HG03457 (cell line): ENCODE data around the gene MPZL1.
A peak's percentile ranks its signal among the peaks of the same experiment; 100 is the strongest.

ENCODE experiments used
- ATAC-seq: cut with Tn5 transposase; IDR thresholded peaks from one replicate; pipeline ENCODE4 v1.9.1; 2021; ENCODE audit warnings: moderate number of reproducible peaks; ENCODE audit not compliant: unreplicated experiment

The MPZL1 gene

DNA sequence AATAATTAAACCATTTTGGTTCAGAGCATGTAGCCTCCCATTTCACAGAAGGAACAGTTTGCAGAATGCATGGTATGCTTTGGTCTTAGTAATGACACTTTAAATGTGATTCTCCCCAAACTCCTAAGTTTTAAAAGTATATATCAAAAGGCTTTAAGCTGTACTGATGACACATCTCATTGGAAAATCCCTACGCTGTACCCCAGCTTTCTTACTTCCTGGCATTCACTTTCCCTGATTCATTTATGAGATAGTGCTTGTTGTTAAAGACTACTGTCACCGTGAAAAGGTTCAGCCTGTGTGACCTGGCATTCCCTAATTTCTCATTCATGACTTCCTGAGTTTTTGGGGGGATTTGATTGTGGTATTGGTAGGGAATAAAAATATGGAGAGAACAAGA is 53.4 kb downstream of the MPZL1 start:
- ATAC-seq: no peak

DNA sequence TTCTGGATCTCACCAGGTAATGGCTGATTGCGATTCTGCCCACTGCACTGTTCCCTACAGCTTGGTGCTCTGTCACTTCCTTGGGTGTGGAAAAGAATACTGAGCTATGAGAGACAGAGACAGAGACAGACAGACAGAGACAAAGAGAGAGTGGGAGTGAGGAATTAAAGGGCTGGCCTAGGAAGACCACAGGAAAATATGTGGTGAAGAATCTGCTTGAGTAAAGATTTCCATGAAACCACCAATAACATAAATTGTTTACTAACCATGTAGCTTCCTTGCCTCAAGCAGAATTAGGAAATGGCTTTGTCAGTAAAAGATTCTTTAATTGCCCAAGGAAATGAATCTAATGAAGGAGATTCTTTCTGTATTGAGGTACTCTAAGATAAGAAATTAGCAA is 54.4 kb downstream of the MPZL1 start:
- ATAC-seq: no peak

DNA sequence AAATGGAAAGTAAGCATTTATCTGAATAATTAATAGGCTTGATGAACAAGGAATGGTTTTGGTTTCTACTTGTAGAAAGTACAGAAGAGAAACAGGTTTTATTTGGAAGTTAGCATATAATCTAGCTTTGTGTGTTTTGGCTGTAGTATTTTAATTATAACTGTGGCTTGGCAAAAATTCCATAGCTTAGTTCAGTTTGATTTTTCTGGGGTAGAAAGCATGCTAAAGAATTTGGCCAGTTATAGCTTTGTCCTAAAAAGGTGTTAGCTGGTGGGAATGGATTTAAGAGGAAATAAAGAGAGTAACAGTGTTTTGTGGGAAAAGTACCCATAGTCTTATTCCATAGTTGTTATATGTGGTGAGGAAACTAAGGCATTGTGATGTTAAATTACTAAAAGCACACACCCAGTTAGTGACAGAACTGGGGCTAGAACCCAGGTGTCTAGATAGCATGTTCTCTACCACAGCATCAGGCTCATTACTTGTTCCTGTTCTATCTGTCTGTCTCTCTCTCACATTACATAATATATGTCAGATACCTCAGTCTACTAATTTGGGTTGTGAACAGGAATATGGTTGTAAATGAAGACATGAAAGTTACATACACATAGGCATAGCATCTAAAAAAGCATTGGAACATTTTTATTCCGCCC is 55.0 kb downstream of the MPZL1 start:
- ATAC-seq: no peak

DNA sequence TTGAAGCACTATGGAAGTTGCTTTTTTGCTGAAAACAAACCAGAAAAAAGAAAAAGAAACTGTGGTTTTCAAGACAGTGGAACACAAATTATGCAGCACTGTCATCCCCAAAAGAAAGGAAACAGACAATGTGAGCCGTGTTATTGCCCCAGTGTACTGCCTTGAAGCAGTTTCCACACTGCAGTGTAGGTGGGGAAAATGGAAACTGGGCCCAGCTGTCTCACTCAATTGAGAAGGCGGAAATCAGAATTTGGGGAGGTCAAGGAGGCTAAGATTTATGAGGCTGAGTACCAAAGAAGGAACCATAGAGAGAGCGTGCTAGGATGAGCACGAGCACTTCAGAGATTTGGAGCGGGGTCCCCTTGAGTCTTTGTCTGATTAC is 55.5 kb downstream of the MPZL1 start:
- no peak for ATAC-seq

DNA sequence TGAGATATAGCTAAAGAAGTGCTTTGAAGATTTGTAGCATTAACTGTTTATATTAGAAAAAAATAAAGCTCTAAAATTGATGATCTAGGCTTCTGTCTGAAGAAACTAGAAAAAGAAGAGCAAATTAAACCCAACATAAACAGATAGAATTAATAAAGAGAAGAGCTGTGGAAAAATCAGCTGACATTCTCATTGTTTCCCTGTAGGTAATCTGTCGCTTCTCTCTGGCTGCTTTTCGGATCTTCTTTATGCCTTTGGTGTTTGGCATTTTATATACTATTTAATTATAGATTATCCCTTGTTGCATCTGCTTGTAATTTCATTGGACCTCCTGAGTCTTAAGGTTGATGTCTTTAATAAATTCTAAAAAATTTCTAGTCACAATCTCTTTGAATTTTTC is 59.8 kb downstream of the MPZL1 start:
- ATAC-seq: no peak

DNA sequence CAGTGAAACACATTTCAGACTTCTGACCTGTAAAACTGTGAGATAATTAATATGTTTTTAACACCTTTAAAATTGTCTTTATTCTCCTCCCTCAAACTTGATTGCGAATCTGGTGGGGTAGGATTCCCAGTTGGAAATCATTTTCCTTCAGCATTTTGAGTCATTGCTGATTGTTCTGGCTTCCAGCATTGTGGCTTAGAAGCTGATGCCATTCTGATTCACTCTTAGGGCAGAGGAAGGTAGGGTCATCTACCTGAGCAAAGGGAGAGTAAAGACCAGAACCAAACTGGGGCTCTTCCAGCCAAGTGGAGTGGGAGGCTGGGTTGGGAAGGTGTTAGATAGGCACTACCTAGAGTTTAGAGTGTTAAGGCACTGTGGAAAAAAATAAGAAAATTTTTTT is 61.2 kb downstream of the MPZL1 start:
- no peak for ATAC-seq

GRCh38 chr1:167784876-167785550 is 63.2 kb downstream of the MPZL1 start:
- no peak for ATAC-seq

GRCh38 chr1:167786502-167786901 is 64.7 kb downstream of the MPZL1 start:
- ATAC-seq: no peak

DNA sequence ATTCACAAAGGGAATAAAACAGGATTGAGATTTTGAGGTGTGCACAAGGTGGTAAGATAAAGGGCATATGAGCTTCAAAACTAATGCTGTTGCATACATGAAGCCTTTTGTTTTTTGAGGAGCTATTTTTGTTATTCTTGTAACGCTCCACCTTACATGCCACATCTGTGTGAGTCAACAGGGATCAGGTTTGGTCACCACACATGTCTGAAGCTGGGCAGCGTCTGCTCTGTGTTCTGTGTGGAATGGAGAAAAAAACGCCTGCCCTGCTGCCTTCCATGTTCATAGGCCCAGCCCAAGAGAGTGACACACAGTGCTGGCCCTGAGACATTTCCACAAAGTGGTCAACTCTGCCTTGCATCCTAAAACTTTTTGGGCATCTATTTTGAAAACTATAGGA is 67.7 kb downstream of the MPZL1 start:
- no peak for ATAC-seq

GRCh38 chr1:167790117-167790516 is 68.3 kb downstream of the MPZL1 start:
- ATAC-seq: no peak

DNA sequence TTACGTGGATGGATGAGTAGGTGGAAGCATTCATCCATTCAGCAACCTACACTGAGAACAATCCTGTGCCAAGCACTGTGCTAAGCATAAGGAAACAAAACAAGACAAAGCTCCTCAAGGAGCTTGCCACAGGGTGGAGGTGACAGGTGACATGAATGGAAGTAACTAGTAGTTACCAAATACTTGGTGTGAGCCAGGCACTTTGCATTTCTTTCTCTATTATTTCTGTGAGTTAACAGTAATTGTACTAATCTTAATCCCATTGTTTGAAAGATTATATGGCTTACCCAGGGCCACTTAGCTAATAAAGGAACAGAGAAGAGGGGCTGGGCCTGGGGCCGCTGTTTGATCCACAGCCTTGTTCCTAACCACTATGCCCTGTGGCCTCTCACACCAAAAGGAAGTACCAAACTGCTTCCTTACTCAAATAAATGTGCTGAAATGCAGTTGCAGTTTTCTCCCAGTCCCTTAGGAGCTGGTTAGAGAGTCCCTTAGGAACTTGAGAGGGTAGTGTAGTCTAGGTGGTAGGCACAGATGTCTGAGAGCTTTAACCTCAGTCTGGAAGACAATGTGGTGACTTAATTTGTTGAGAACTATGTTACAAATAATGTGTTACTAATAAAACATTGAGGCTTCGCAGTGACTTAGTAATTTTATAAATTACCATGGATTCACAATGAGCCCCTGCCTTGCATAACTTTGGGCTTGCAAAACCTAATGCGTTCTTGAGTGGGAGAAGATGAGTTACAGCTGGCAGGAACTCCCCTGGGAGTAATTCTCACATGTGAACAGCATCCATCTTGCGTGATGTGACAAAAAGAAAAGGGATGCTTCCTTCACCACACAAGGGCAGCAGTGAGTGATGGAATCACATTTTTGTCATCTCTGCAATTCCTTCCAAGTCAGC is 69.8 kb downstream of the MPZL1 start:
- no peak for ATAC-seq

DNA sequence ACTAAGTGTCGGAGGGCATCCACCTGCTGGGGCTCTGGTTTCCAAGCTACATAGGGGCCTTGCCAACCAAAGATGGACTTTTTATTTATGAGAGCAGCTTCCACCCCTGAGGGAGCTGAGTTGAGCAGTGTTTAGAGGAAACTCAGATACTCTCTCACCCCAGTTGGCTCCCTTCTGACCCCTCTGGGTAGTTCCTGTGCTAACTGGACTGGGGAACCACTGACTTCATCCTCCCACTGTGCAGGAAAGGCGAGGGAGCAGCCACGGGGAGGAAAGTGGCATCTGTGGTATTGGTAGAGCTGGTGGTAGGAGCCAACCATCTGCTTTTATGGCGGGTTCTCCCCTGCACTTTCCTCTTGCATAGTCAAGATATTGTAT is 70.4 kb downstream of the MPZL1 start:
- ATAC-seq: no peak

DNA sequence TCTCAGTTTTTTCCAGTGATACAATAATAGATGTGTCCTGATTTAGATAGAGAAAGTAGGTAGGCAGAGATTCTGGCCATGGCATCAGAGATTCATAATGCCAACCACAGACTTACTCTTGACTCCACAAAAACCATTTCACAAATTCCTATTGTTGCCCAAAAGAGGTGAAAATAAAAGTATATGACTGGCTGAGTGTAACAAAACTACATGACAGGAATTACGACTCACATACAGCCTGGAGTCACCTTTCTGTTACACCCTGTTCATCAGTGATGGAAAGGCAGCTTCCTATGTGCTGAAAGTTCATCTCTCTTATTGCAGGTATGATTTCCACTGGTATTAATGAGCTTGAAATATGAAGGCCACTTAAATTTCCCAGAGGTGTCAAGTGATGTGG is 72.3 kb downstream of the MPZL1 start:
- no peak for ATAC-seq

GRCh38 chr1:167795810-167796740 is 74.3 kb downstream of the MPZL1 start:
- no peak for ATAC-seq

- no peak for ATAC-seq
These were observed 75.2 kb downstream of the MPZL1 start for GRCh38 chr1:167797015-167797414.

DNA sequence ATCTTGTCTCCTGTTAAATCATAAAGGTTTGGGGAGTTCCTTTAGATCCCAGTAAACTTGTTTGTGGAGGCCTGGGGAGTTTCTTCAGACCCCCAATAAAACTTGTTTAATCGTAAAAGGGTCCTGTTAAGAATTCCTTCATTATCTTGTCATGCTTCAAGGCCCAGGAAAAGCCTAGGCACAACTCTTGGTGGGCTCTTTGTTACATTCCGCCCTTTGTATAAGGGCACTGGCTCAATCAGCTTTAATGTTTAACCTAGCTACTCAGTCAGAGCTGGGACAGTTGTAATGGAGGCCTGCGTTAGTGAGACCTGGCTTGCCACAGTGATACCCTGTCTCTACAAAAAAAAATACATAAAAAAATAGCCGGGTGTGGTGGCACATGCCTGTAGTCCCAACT is 77.2 kb downstream of the MPZL1 start:
- no peak for ATAC-seq

DNA sequence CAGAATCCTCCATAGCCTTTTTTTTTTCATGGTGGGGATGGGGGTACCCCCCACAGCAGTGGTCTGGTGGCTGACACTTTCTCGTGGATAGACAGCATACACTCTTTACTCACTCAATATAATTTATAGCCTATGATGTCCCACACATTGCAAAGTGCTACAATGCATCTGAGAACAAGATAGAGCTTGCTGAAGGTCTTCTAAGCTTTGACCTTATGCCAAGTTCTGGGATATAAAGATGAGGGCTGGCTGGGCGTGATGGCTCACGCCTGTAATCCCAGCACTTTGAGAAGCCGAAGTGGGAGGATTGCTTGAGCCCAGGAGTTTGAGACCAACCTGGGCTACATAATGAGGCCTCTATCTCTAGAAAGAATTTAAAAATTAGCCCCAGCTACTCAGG is 78.0 kb downstream of the MPZL1 start:
- ATAC-seq: no peak

- ATAC-seq: no peak
These were observed 78.5 kb downstream of the MPZL1 start for GRCh38 chr1:167800251-167800650.

DNA sequence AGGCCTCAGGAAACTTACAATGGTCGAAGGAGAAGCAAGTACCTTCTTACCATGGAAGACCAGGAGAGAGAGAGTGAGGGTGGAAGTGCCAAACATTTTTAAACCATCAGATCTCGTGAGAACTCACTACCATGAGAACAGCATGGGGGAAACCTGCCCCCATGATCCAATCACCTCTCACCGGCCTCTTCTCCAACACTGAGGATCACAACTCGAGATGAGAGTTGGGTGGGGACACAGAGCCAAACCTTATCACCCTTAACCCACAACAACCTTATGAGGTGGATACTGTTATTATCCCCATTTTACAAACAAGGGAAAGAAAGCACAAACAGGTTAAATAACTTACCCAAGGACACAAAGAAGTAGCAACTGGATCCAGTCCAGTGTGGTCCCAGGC is 80.5 kb downstream of the MPZL1 start:
- no peak for ATAC-seq

DNA sequence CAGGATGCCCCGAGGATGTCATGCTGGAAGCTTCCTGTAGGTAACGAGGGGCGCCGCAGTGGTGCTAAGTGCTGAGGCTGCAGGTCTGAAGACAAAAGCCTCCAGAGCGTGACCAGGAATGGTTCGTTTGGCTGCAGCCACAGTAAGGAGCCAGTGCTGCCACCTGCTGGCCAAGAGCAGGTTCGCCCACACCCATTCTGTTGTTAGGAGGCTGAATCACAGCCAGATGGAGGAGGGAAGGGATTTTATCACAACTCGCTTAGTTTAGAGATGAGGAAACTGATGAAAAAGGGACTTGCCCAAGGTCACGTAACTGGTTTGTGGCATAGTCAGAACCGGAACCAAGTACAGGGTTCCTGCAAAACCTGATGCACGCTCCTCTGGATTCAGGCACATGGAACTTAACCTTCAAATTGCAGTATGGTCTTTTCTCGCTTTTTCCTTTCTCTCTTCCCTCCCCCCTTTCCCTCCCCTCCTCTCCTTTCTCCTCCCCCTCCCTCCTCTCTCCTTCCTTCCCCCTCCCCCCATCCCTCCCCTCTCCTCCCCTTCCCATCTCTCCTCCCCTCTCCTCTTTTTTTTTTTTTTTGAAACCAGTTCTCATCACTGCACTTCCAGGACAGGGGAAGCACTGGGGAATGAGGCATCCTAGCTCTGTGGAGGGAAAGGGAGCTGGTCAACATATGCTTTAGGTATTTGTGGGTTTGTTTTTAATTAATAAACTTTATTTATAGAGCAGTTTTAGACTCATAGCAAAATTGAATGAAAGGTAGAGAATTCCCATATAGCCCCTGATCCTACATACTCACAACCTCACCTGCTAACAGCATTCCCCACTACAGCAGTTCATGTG is 81.8 kb downstream of the MPZL1 start:
- peak; percentile 91 for ATAC-seq
